Measurements from ENCODE around the gene WDR26.

WDR26 gene

DNA sequence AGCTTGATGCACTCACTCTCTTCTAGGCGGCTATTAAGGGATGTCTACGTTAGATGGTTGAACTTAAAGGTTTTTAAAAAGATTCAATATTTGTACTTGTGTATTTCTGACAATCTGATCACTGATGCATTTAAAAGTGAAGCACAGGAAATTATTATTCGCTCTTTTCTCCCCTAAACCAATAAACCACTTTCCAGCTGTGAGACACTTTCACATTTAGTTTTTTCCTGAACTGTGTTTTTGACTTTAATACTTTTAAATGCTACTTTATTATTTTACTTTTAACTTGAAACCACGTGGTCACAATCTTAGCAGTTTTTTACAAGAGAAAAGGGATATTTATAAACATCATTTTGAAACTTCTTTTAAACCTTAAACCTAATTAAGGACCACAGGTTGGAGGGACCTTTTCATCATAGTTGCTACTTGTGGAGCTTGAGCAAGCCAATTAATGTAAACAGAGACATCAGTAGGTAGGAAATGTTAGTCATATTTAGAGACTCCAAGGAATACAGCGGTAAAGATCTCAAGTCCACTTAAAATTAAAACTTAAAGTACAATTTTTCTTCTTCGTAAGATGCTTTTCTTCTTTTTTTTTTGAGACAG, 9.2 kb downstream of the WDR26 start:
- Histone ChIP-seq H3K27ac (ENCODE audit: low read length) (no peak overlapping the region), H3K4me3 (ENCODE audit: low read depth in 1 of 2, low read length in 2 of 2) (no peak overlapping the region), H3K27me3 (ENCODE audit: insufficient read depth, low read length, poor library complexity) (no peaks in the 10 kb centered on the region), H3K4me2 (ENCODE audit: insufficient read depth, low read length) (no peak overlapping the region), H3K9me3 (ENCODE audit: insufficient read depth, low read length, severe bottlenecking) (no peaks in the 10 kb centered on the region), H3K9ac (ENCODE audit: low read depth, low read length) (no peak overlapping the region), H4K20me1 (ENCODE audit: insufficient read depth, low read length) (peaks cover 16% of the 10 kb centered on the region; the same call in 1 of the 2 replicates), H3K4me1 (ENCODE audit: insufficient read depth, low read length) (peaks cover 13% of the 10 kb centered on the region; the same call in 1 of the 2 replicates), H3K36me3 (ENCODE audit: insufficient read depth, low read length) (peaks cover 82% of the 10 kb centered on the region), H2AFZ (ENCODE audit: low read depth, low read length) (no peak overlapping the region), H3K79me2 (ENCODE audit: insufficient read depth, low read length) (peaks cover 44% of the 10 kb centered on the region)
- no peak for ATAC-seq (ENCODE audit: insufficient read depth, low read depth)
- no peak for DNase-seq
- TF ChIP-seq CTCF (IDR thresholded peaks at IDR 0.05; ENCODE audit: borderline replicate concordance, extremely low read depth, low read length, poor library complexity, severe bottlenecking) (no peak), EZH2 (IDR thresholded peaks at IDR 0.05; ENCODE audit: borderline replicate concordance, low read depth, low read length, severe bottlenecking) (no peak)

DNA sequence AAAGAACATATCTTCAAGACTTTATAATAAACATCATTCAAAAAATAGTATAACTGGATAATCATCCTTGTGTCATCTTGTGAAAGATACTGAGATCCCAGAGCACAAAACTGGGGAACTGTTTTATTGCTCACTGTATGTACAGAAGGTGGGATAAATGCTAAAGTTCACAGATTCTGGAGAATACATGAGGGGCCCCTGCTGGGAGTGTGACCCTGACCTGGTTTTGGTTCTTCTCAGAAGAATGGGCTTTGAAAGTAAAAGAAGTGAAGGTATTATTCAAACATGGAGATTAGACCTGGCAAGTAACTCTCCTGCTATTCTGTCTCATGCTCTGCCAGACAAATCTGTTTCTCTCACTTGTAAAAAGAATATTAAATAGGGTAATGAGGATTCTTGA, 14.5 kb downstream of the WDR26 start:
- H3K36me3 ChIP-seq (ENCODE audit: insufficient read depth, low read length): peaks cover 96% of the 10 kb centered on the region

GRCh38 chr1:224411766-224412165, 22.8 kb downstream of the WDR26 start:
- ATAC-seq (ENCODE audit: insufficient read depth, low read depth) (peak; percentile 31; the same call in 1 of the 3 replicates), DNase-seq (no peak)
- H3K79me2 ChIP-seq (ENCODE audit: insufficient read depth, low read length): 0 out of 2 replicates have a peak, but pooled peaks cover 2% of the 10 kb centered on the region
- no peak overlapping the region for H2AFZ ChIP-seq (ENCODE audit: low read depth, low read length)
- peaks cover 69% of the 10 kb centered on the region for H3K36me3 ChIP-seq (ENCODE audit: insufficient read depth, low read length)
- H3K4me1 ChIP-seq (ENCODE audit: insufficient read depth, low read length): no peaks in the 10 kb centered on the region
- no peak overlapping the region for H3K4me2 ChIP-seq (ENCODE audit: insufficient read depth, low read length)
- no peak overlapping the region for H3K9ac ChIP-seq (ENCODE audit: low read depth, low read length)
- H3K4me3 ChIP-seq (ENCODE audit: low read depth in 1 of 2, low read length in 2 of 2): no peak overlapping the region
- no peaks in the 10 kb centered on the region for H3K27me3 ChIP-seq (ENCODE audit: insufficient read depth, low read length, poor library complexity)
- no peak overlapping the region for H3K27ac ChIP-seq (ENCODE audit: low read length)
- no peaks in the 10 kb centered on the region for H3K9me3 ChIP-seq (ENCODE audit: insufficient read depth, low read length, severe bottlenecking)
- H4K20me1 ChIP-seq (ENCODE audit: insufficient read depth, low read length): no peaks in the 10 kb centered on the region
- TF ChIP-seq CTCF (IDR thresholded peaks at IDR 0.05; ENCODE audit: borderline replicate concordance, extremely low read depth, low read length, poor library complexity, severe bottlenecking) (no peak), EZH2 (IDR thresholded peaks at IDR 0.05; ENCODE audit: borderline replicate concordance, low read depth, low read length, severe bottlenecking) (no peak)

More for the DNA sequence above, 14.5 kb downstream of the WDR26 start:
- no peak overlapping the region for H3K4me2 ChIP-seq (ENCODE audit: insufficient read depth, low read length)
- H3K27ac ChIP-seq (ENCODE audit: low read length): no peak overlapping the region
- no peak for TF ChIP-seq CTCF (IDR thresholded peaks at IDR 0.05; ENCODE audit: borderline replicate concordance, extremely low read depth, low read length, poor library complexity, severe bottlenecking)
- TF ChIP-seq EZH2 (IDR thresholded peaks at IDR 0.05; ENCODE audit: borderline replicate concordance, low read depth, low read length, severe bottlenecking): no peak
- no peak overlapping the region for H2AFZ ChIP-seq (ENCODE audit: low read depth, low read length)
- peaks cover 3% of the 10 kb centered on the region; the same call in 1 of the 2 replicates for H3K79me2 ChIP-seq (ENCODE audit: insufficient read depth, low read length)
- DNase-seq (no peak), ATAC-seq (ENCODE audit: insufficient read depth, low read depth) (no peak)
- H3K9me3 ChIP-seq (ENCODE audit: insufficient read depth, low read length, severe bottlenecking): no peaks in the 10 kb centered on the region
- no peak overlapping the region for H3K4me3 ChIP-seq (ENCODE audit: low read depth in 1 of 2, low read length in 2 of 2)
- no peaks in the 10 kb centered on the region for H3K27me3 ChIP-seq (ENCODE audit: insufficient read depth, low read length, poor library complexity)
- H3K4me1 ChIP-seq (ENCODE audit: insufficient read depth, low read length): no peaks in the 10 kb centered on the region
- H3K9ac ChIP-seq (ENCODE audit: low read depth, low read length): no peak overlapping the region
- no peaks in the 10 kb centered on the region for H4K20me1 ChIP-seq (ENCODE audit: insufficient read depth, low read length)
